ENCODE results near the gene REG1A. TPM values are rescaled to one million over a fixed set of nuclear protein-coding genes. Genes with fewer than 3 reads are reported as not detected.

REG1A gene
- total RNA-seq, 6 experiments from 2014 or later: not detected

DNA sequence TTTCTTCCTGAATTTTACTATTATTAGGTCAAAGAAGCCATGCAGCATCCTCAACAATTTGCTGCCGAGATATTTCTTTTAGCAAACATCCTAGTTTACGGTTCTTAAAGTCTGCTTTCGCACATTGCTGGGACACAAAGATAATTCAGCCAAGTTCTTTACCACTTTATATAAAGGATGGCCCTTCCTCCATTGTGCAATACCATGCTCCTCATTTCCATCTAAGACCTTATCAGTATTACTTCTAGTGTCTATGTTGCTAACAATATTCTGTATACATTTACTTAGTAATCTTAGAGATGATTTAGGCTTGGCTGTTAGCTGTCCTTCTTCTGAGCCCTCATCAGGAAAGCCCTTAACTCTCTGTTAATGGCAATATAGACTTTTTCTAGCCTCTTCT lies 8.0 kb upstream of the REG1A start:
- no peak for TF ChIP-seq CTCF (IDR thresholded peaks at IDR 0.05)
- no peaks in the 10 kb centered on the region for H3K4me1 Mint-ChIP-seq (ENCODE audit: low read depth)

GRCh38 chr2:79114797-79115494 lies 5.3 kb upstream of the REG1A start:
- Mint-ChIP-seq H3K27me3 (ENCODE audit: insufficient read depth) (no peaks in the 10 kb centered on the region), H3K36me3 (ENCODE audit: low read depth) (no peaks in the 10 kb centered on the region), H3K4me1 (ENCODE audit: low read depth) (no peaks in the 10 kb centered on the region), H3K9me3 (peaks cover 50% of the 10 kb centered on the region), H3K27ac (no peak overlapping the region), H3K4me3 (no peak overlapping the region)
- no peak for TF ChIP-seq CTCF (IDR thresholded peaks at IDR 0.05)
- no peak for DNase-seq

More for the DNA sequence above, 8.0 kb upstream of the REG1A start:
- no peak for DNase-seq
- Mint-ChIP-seq H3K4me3 (no peak overlapping the region), H3K27me3 (ENCODE audit: insufficient read depth) (no peaks in the 10 kb centered on the region), H3K27ac (no peak overlapping the region), H3K9me3 (peaks cover 42% of the 10 kb centered on the region), H3K36me3 (ENCODE audit: low read depth) (no peaks in the 10 kb centered on the region)

DNA sequence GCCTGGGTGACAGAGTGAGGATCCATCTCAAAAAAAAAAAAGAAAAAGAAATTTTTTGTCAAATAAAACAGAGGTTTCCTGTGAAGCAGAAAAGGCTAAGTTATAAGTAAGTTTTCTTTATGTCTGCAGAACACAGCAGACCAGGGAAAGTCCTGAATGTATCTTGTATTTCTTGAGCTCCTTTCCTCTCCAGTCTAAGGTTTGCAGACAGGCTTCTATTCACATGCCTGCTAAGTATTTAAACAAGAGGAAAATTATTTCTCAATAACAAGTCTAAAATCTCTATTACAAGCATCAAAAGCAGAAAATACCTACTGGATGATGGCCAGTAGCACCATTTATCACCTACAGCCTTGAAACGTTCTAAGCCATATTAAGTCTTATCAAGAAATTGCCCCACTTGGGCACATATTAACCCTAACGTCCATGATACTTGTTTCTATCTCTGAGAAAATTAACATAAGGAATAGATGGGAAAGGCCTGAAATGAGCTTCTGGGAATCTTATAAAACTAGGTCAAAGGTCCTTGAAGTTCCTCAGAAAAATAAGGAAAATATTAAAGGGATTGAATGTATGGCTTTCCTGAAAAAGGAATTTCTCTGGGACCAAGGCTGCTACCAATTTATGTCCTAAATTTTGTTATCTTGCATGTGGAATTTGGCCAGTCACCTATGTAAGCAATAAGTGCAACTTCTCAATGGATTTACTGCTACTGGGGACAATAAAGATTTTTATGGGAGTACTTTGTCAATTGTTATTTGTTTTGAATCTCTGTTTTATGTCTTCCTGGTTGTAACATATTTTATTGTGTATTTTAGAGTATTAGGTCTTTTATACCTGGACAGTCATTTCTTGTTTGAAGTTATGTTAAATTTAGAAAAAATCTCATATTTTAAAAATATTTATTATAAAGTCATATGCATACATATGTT lies 3.0 kb upstream of the REG1A start:
- H3K27ac Mint-ChIP-seq: no peak overlapping the region
- peaks cover 48% of the 10 kb centered on the region for H3K9me3 Mint-ChIP-seq
- TF ChIP-seq CTCF (IDR thresholded peaks at IDR 0.05): no peak
- no peaks in the 10 kb centered on the region for H3K36me3 Mint-ChIP-seq (ENCODE audit: low read depth)
- DNase-seq: no peak
- no peaks in the 10 kb centered on the region for H3K27me3 Mint-ChIP-seq (ENCODE audit: insufficient read depth)
- no peaks in the 10 kb centered on the region for H3K4me1 Mint-ChIP-seq (ENCODE audit: low read depth)
- no peak overlapping the region for H3K4me3 Mint-ChIP-seq

GRCh38 chr2:79122676-79123075 lies 2.4 kb downstream of the REG1A start:
- Mint-ChIP-seq H3K9me3 (peaks cover 38% of the 10 kb centered on the region), H3K4me3 (no peak overlapping the region)

More at GRCh38 chr2:79122676-79123075, 2.4 kb downstream of the REG1A start:
- no peaks in the 10 kb centered on the region for H3K4me1 Mint-ChIP-seq (ENCODE audit: low read depth)
- H3K27ac Mint-ChIP-seq: no peak overlapping the region
- no peaks in the 10 kb centered on the region for H3K36me3 Mint-ChIP-seq (ENCODE audit: low read depth)
- no peak for TF ChIP-seq CTCF (IDR thresholded peaks at IDR 0.05)
- H3K27me3 Mint-ChIP-seq (ENCODE audit: insufficient read depth): no peaks in the 10 kb centered on the region
- no peak for DNase-seq
